Calu3 (cell line): ENCODE measurements around the gene TNNI2. TPM values are rescaled to one million over a fixed set of nuclear protein-coding genes. Genes with fewer than 3 reads are reported as not detected.
"Not testable (repeated sequence)": the region's sequence is repeated elsewhere in the genome, so short reads cannot be mapped to it uniquely, and the experiment has no call there.

Experiments used
- BruUV-seq: library from RNA; stranded (reverse); fragments of 400-500 nt; replicated peaks from 2 replicates; lab custom pipeline; 2021; lab: Mats Ljungman, UMichigan
- CTCF ChIA-PET: fragments of 300-600 bp; sonication (Branson Sonifier 250); formaldehyde crosslinking; loops from one replicate; lab custom pipeline; 2022; ENCODE audit warnings: antibody characterized with exemption; lab: Charles Lee
- DNase-seq: peaks from one replicate; pipeline ENCODE4 v3.0.0; 2022
- H3K27ac Mint-ChIP-seq: one replicate; pipeline ENCODE4 v1.8.0; 2022; ENCODE audit warnings: mixed read lengths; ENCODE audit not compliant: unreplicated experiment
- H3K27me3 Mint-ChIP-seq: one replicate; pipeline ENCODE4 v1.8.0; 2022; ENCODE audit warnings: mixed read lengths; ENCODE audit not compliant: unreplicated experiment
- H3K36me3 Mint-ChIP-seq: one replicate; pipeline ENCODE4 v1.8.0; 2022; ENCODE audit warnings: mild to moderate bottlenecking, moderate library complexity, mixed read lengths; ENCODE audit not compliant: insufficient read depth, unreplicated experiment
- H3K4me1 Mint-ChIP-seq: one replicate; pipeline ENCODE4 v1.8.0; 2022; ENCODE audit warnings: mild to moderate bottlenecking, low read depth, mixed read lengths; ENCODE audit not compliant: unreplicated experiment
- H3K4me3 Mint-ChIP-seq: one replicate; pipeline ENCODE4 v1.8.0; 2022; ENCODE audit warnings: mild to moderate bottlenecking, low read depth, moderate library complexity, mixed read lengths; ENCODE audit not compliant: unreplicated experiment
- H3K9me3 Mint-ChIP-seq: one replicate; pipeline ENCODE4 v1.8.0; 2022; ENCODE audit warnings: low read depth, mixed read lengths; ENCODE audit not compliant: unreplicated experiment
- CTCF ChIP-seq: fragments of 200-600 bp; IDR thresholded peaks from one replicate; pipeline ENCODE4 v1.8.0; 2022; ENCODE audit warnings: antibody characterized with exemption; ENCODE audit not compliant: unreplicated experiment
- intact Hi-C: fragments of 100-400 bp; cut with micrococcal nuclease; formaldehyde crosslinking; loops from one replicate; pipeline ENCODE4 v1.10.0; 2022; ENCODE audit not compliant: unreplicated experiment
- total RNA-seq: library from RNA; stranded (reverse); gene quantifications from 2 replicates; pipeline ENCODE4 v1.2.3, GENCODE V29; 2022

TNNI2 gene
- total RNA-seq, 1 experiment from 2014 or later = 1.3 TPM

DNA sequence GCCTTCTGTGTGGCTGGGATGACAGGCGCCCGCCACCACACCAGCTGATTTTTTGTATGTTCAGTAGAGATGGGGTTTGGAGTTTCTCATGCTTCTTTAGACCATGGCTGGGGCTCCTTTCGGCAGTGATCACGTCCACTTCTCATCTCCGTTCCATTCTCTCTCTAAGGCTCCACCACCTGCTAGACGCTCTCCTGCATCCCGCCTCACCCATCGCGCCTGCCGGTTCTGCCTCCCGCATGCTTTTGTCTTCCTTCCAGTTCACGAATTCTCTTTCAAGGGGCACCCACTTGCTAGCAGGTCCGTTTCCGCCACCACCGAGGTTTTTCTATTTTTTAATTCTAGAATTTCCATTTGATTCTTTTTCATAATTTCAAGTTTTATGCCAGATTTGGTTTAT lies 26.0 kb upstream of the TNNI2 start:
- H3K4me3 Mint-ChIP-seq = no peak overlapping the region
- no peak for TF ChIP-seq CTCF
- DNase-seq = no peak
- no peaks in the 10 kb centered on the region for H3K4me1 Mint-ChIP-seq
- H3K27ac Mint-ChIP-seq = no peak overlapping the region
- intact Hi-C loops = no loop called here
- no peaks in the 10 kb centered on the region for H3K9me3 Mint-ChIP-seq
- CTCF ChIA-PET = no interaction called here
- H3K36me3 Mint-ChIP-seq = no peaks in the 10 kb centered on the region
- H3K27me3 Mint-ChIP-seq = no peaks in the 10 kb centered on the region
- no TSS peak for BruUV-seq

DNA sequence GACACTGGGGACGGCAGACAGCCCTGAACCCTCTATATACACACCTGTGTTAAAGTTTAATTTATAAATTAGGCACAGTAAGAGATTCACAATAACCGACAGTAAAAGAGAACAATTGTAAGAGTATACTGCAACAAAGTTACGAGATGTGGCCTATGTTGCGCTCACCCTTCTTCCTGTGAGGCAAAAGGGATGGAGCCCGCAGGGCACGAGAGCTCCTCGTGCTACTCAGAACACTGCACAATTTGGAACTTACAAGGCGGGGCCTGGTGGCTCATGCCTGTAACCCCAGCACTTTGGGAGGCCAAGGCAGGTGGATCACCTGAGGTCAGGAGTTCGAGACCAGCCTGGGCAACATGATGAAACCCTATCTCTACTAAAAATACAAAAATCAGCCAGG lies 25.4 kb upstream of the TNNI2 start:
- H3K27me3 Mint-ChIP-seq, BruUV-seq, H3K4me1 Mint-ChIP-seq, CTCF ChIA-PET, H3K36me3 Mint-ChIP-seq, H3K27ac Mint-ChIP-seq, H3K9me3 Mint-ChIP-seq, intact Hi-C loops, H3K4me3 Mint-ChIP-seq, DNase-seq: not testable (repeated sequence)

- intact Hi-C loops = no loop called here
- Mint-ChIP-seq H3K27ac (no peak overlapping the region), H3K4me3 (no peak overlapping the region), H3K27me3 (no peaks in the 10 kb centered on the region), H3K36me3 (no peaks in the 10 kb centered on the region), H3K9me3 (no peaks in the 10 kb centered on the region), H3K4me1 (no peaks in the 10 kb centered on the region)
- CTCF ChIA-PET = no interaction called here
- BruUV-seq = no TSS peak
- no peak for DNase-seq
- no peak for TF ChIP-seq CTCF
These were observed 24.1 kb upstream of the TNNI2 start for GRCh38 chr11:1814691-1815090.

GRCh38 chr11:1815311-1815710 lies 23.5 kb upstream of the TNNI2 start:
- BruUV-seq = no TSS peak
- H3K27me3 Mint-ChIP-seq = no peaks in the 10 kb centered on the region
- no peak for DNase-seq
- no peaks in the 10 kb centered on the region for H3K36me3 Mint-ChIP-seq
- intact Hi-C loops = no loop called here
- CTCF ChIA-PET = interaction anchor here (0.6 kb wide), 1 partner anchor 53 kb away, joined by 3 read pairs; no protein-coding TSS in a partner anchor
- no peaks in the 10 kb centered on the region for H3K9me3 Mint-ChIP-seq
- no peak overlapping the region for H3K4me3 Mint-ChIP-seq
- H3K27ac Mint-ChIP-seq = no peak overlapping the region
- H3K4me1 Mint-ChIP-seq = no peaks in the 10 kb centered on the region
- no peak for TF ChIP-seq CTCF

DNA sequence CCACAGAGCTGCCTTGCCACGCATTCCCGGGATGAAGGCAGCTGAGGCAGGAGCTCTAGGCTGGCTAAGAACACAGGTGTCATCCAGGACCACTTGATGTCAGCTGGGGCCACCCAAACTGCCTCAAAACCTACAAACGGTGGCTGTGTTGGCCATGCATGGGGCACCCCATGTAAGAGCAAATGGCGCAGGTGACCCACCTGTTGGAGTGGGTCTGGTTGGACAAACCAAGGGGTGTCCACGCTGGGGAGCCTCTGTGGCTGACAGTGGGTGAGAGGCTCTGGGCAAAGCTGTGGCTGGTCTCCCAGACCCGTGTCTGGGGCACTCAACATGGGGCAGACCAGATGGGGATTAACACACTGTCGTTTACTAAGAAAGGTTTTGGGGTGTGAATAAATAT lies 23.0 kb upstream of the TNNI2 start:
- H3K36me3 Mint-ChIP-seq = no peaks in the 10 kb centered on the region
- TF ChIP-seq CTCF = no peak
- no peaks in the 10 kb centered on the region for H3K4me1 Mint-ChIP-seq
- H3K4me3 Mint-ChIP-seq = no peak overlapping the region
- intact Hi-C loops = no loop called here
- no peaks in the 10 kb centered on the region for H3K27me3 Mint-ChIP-seq
- BruUV-seq = no TSS peak
- no peak overlapping the region for H3K27ac Mint-ChIP-seq
- DNase-seq = no peak
- CTCF ChIA-PET = interaction anchor here (0.6 kb wide), 1 partner anchor 53 kb away, joined by 3 read pairs; no protein-coding TSS in a partner anchor
- H3K9me3 Mint-ChIP-seq = no peaks in the 10 kb centered on the region
